GM12801 (cell line): ENCODE results near the gene PPARG.

Experiments
- CTCF ChIP-seq: IDR thresholded peaks from one replicate; pipeline ENCODE4 v1.5.1; 2011; ENCODE audit warnings: control low read depth; ENCODE audit not compliant: insufficient read length; ENCODE audit errors: extremely low read depth

Gene PPARG

GRCh38 chr3:12270976-12271375 is 17.9 kb upstream of the PPARG start:
- no peak for TF ChIP-seq CTCF

DNA sequence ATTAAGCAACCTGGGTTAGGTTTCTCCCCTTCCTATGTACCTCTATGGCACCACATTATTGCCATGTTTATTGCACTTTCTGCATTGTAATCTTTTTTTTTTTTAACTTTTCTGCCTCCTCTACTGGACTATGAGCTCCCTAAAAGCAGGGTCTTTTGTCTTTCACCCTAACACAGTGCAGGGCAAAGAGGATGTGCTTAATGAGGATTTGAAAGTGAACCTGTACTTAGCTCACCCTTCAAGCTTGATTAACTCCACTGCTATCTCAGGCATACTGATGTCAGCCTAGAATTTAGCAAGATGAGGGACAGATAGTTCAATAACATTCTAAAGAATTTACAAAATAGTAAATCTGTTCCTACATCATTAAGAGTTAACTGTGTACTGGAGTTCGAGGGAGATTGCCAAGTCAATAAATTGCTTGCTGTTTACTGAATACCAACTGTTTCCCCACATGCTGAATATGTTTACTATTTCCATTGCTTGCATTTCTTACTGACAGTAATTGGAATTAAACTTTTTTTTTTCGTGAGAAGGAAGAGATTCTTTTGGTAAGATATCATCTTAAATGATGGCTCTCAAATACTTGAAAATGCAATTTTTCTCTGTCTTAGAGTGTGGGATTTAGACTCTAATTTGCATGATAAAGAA is 15.7 kb upstream of the PPARG start:
- no peak for TF ChIP-seq CTCF

DNA sequence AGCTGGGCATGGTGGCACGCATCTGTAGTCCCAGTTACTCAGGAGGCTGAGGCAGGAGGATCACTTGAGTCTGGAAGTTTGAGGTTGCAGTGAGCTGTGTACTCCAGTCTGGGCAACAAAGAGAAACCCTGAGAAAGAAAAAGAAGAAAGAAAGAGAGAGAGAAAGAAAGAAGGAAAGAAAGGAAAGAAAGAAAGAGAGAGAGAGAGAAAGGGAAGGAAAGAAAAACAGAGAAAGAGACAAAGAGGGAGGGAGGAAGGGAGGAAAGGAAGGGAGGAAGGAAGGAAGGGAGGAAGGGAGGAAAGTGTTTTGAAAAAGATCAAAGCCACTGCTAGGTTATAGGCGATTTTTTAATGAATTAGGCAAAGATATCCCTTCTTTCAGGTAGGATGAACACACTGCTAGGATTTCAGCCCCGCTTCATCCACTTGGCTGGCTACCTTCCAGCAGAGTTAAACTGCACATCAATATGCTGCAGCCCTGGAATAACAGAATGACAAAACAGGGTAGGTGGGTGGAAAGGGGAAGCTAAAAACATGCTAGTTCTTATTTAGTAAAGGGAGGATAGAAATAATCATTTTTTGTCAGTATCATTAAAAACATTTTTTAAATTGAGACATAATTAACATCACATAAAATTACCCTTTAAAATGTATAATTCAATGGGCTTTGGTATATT is 12.8 kb upstream of the PPARG start:
- TF ChIP-seq CTCF: no peak

GRCh38 chr3:12278566-12278965 is 10.3 kb upstream of the PPARG start:
- no peak for TF ChIP-seq CTCF

DNA sequence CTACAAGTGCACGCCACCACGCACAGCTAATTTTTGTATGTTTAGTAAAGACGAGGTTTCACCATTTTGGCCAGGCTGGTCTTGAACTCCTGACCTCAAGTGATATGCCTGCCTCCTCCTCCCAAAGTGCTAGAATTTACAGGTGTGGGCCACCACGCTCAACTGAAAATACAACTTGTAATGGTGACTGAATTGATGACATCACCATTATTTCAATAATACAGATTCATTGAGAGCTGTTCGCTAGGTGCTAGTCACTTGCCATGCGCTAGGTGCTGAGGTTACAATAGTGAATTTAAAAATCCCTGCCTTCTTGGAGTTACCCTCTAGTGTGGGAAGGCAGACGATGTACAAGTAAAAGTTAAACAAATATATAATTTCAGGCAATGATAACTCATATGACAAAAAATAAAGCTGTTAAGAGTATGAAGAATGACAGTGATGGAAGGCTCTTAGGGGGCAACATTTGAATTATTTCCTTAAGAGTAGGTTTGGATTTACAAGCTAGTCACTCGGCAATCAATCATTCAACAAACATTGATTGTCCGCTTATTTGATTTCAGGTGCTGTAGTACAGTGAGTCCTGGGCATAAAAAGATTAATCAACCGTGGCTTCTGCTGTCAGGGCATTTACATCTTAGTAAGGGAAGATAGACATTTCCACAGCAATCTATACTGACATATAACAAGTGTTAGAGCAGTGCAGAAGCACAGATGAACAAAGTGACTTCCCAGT is 9.1 kb upstream of the PPARG start:
- TF ChIP-seq CTCF: no peak

GRCh38 chr3:12280357-12280806 is 8.5 kb upstream of the PPARG start:
- no peak for TF ChIP-seq CTCF

- no peak for TF ChIP-seq CTCF
These were observed 4.3 kb upstream of the PPARG start for GRCh38 chr3:12284591-12284990.
